ENCODE measurements around the gene NCKAP5. TPM values are rescaled to one million over a fixed set of nuclear protein-coding genes. Genes with fewer than 3 reads are reported as not detected.

Gene NCKAP5
- polyA plus RNA-seq, 3 donors = not detected

GRCh38 chr2:132730611-132731010 is 837.7 kb downstream of the NCKAP5 start:
- H3K4me2 ChIP-seq (replicated peaks; ENCODE audit: extremely low read depth, low read length, poor library complexity, severe bottlenecking) = no peak overlapping the region
- no peaks in the 10 kb centered on the region for H3K79me2 ChIP-seq (ENCODE audit: insufficient read depth, low read length)
- no peaks in the 10 kb centered on the region for H4K20me1 ChIP-seq (ENCODE audit: insufficient read depth, low read length)
- DNase-seq = no peak
- H3K27ac ChIP-seq (ENCODE audit: low read depth in 1 of 2, low read length in 2 of 2) = no peak overlapping the region
- H3K9me3 ChIP-seq (replicated peaks in 1 of 2; ENCODE audit: control insufficient read depth in 1 of 2, insufficient read depth in 1 of 2, low read length in 2 of 2) = no peaks in the 10 kb centered on the region
- peaks cover 0 to 3% (median 2%) of the 10 kb centered on the region in 3 donors for H3K27me3 Mint-ChIP-seq (ENCODE audit: low read depth in 3 of 3)
- H3K36me3 Mint-ChIP-seq = no peaks in the 10 kb centered on the region
- no peak for TF ChIP-seq CTCF (IDR thresholded peaks at IDR 0.05)
- H3K4me3 Mint-ChIP-seq = no peak overlapping the region
- no peak overlapping the region for H3K4me3 ChIP-seq (replicated peaks in 1 of 3; ENCODE audit: low read depth in 2 of 3, low read length in 3 of 3)
- H3K9me3 Mint-ChIP-seq = peaks cover 0 to 8% (median 2%) of the 10 kb centered on the region in 7 donors
- no peak overlapping the region for H3K9ac ChIP-seq (ENCODE audit: insufficient read depth, low read length, poor library complexity, severe bottlenecking)
- no CpG with 5 or more reads among the region's 6 CpGs for WGBS (ENCODE audit: insufficient coverage)
- no peaks in the 10 kb centered on the region for H3K27me3 ChIP-seq (ENCODE audit: control insufficient read depth in 2 of 2, insufficient read depth in 2 of 2, low read length in 2 of 2)
- no peaks in the 10 kb centered on the region for H3K36me3 ChIP-seq (replicated peaks in 1 of 2; ENCODE audit: control insufficient read depth in 1 of 2, insufficient read depth in 2 of 2, low read length in 2 of 2)
- H2AFZ ChIP-seq (ENCODE audit: insufficient read depth, low read depth, low read length, poor library complexity, severe bottlenecking) = no peak overlapping the region
- intact Hi-C loops (cut with micrococcal nuclease) = no loop called here
- no peaks in the 10 kb centered on the region for H3K4me1 ChIP-seq (ENCODE audit: control insufficient read depth in 1 of 2, insufficient read depth in 2 of 2, low read length in 2 of 2)
- no peak overlapping the region for H3K27ac Mint-ChIP-seq
- no peaks in the 10 kb centered on the region for H3K4me1 Mint-ChIP-seq

GRCh38 chr2:132729522-132729921 is 838.7 kb downstream of the NCKAP5 start:
- no peak overlapping the region for H3K27ac Mint-ChIP-seq
- Histone ChIP-seq H2AFZ (ENCODE audit: insufficient read depth, low read depth, low read length, poor library complexity, severe bottlenecking) (no peak overlapping the region), H3K36me3 (replicated peaks in 1 of 2; ENCODE audit: control insufficient read depth in 1 of 2, insufficient read depth in 2 of 2, low read length in 2 of 2) (no peaks in the 10 kb centered on the region), H3K4me3 (replicated peaks in 1 of 3; ENCODE audit: low read depth in 2 of 3, low read length in 3 of 3) (no peak overlapping the region), H3K79me2 (ENCODE audit: insufficient read depth, low read length) (no peaks in the 10 kb centered on the region), H3K9ac (ENCODE audit: insufficient read depth, low read length, poor library complexity, severe bottlenecking) (no peak overlapping the region), H3K27me3 (ENCODE audit: control insufficient read depth in 2 of 2, insufficient read depth in 2 of 2, low read length in 2 of 2) (no peaks in the 10 kb centered on the region), H3K27ac (ENCODE audit: low read depth in 1 of 2, low read length in 2 of 2) (no peak overlapping the region), H3K4me2 (replicated peaks; ENCODE audit: extremely low read depth, low read length, poor library complexity, severe bottlenecking) (no peak overlapping the region), H3K9me3 (replicated peaks in 1 of 2; ENCODE audit: control insufficient read depth in 1 of 2, insufficient read depth in 1 of 2, low read length in 2 of 2) (no peaks in the 10 kb centered on the region), H3K4me1 (ENCODE audit: control insufficient read depth in 1 of 2, insufficient read depth in 2 of 2, low read length in 2 of 2) (no peaks in the 10 kb centered on the region), H4K20me1 (ENCODE audit: insufficient read depth, low read length) (no peaks in the 10 kb centered on the region)
- peaks cover 0 to 3% (median 2%) of the 10 kb centered on the region in 3 donors for H3K27me3 Mint-ChIP-seq (ENCODE audit: low read depth in 3 of 3)
- no peak overlapping the region for H3K4me3 Mint-ChIP-seq
- peaks cover 0 to 6% (median 2%) of the 10 kb centered on the region in 7 donors for H3K9me3 Mint-ChIP-seq
- TF ChIP-seq CTCF (IDR thresholded peaks at IDR 0.05) = no peak
- DNase-seq = no peak
- H3K36me3 Mint-ChIP-seq = no peaks in the 10 kb centered on the region
- intact Hi-C loops (cut with micrococcal nuclease) = no loop called here
- no peaks in the 10 kb centered on the region for H3K4me1 Mint-ChIP-seq
